H9 (cell line): ENCODE results near the gene NECAB3. TPM values are rescaled to one million over a fixed set of nuclear protein-coding genes. Genes with fewer than 3 reads are reported as not detected.
A peak's percentile ranks its signal among the peaks of the same experiment; 100 is the strongest.

ENCODE experiments used
- DNase-seq: peaks from one replicate; pipeline ENCODE4 v3.0.0-alpha.2; 2017
- H2AFZ ChIP-seq: one replicate; pipeline ENCODE4 v1.6.1; 2013; ENCODE audit warnings: mild to moderate bottlenecking, low read length, control low read depth, moderate library complexity
- H2AK5ac ChIP-seq: 2 replicates; pipeline ENCODE4 v1.6.1; 2013; ENCODE audit warnings: low read length, control low read depth, mixed read lengths; ENCODE audit not compliant: insufficient read length
- H2BK120ac ChIP-seq: one replicate; pipeline ENCODE4 v1.6.1; 2013; ENCODE audit warnings: low read depth, mild to moderate bottlenecking, low read length, control low read depth, inconsistent platforms; ENCODE audit not compliant: poor library complexity, severe bottlenecking
- H2BK12ac ChIP-seq: 2 replicates; pipeline ENCODE4 v1.6.1; 2013; ENCODE audit warnings: low read length, control low read depth, mixed read lengths, low read depth; ENCODE audit not compliant: insufficient read length
- H2BK15ac ChIP-seq: 2 replicates; pipeline ENCODE4 v1.6.1; 2013; ENCODE audit warnings: low read depth, low read length, control low read depth
- H2BK20ac ChIP-seq: one replicate; pipeline ENCODE4 v1.6.1; 2013; ENCODE audit warnings: low read depth, mild to moderate bottlenecking, low read length, control low read depth, inconsistent platforms; ENCODE audit not compliant: poor library complexity, severe bottlenecking
- H2BK5ac ChIP-seq: 2 replicates; pipeline ENCODE4 v1.6.1; 2013; ENCODE audit warnings: low read length, control low read depth, mixed read lengths; ENCODE audit not compliant: insufficient read length
- H3K14ac ChIP-seq: 2 replicates; pipeline ENCODE4 v1.6.1; 2013; ENCODE audit warnings: low read length, control low read depth; ENCODE audit not compliant: insufficient read depth
- H3K18ac ChIP-seq: 2 replicates; pipeline ENCODE4 v1.6.1; 2013; ENCODE audit warnings: low read depth, mild to moderate bottlenecking, mixed read lengths, low read length, control low read depth; ENCODE audit not compliant: insufficient read length
- H3K23ac ChIP-seq: 2 replicates; pipeline ENCODE4 v1.6.1; 2013; ENCODE audit warnings: low read length, control low read depth, mixed read lengths, low read depth; ENCODE audit not compliant: insufficient read length
- H3K23me2 ChIP-seq: 2 replicates; pipeline ENCODE4 v1.6.1; 2013; ENCODE audit warnings: low read depth, mild to moderate bottlenecking, mixed read lengths, low read length, control low read depth; ENCODE audit not compliant: insufficient read length, poor library complexity, severe bottlenecking
- H3K27ac ChIP-seq: 2 replicates; pipeline ENCODE4 v1.5.1; 2013; ENCODE audit warnings: low read length, control low read depth, mixed read lengths, low read depth; ENCODE audit not compliant: insufficient read length
- H3K27me3 ChIP-seq: 2 replicates; pipeline ENCODE4 v1.6.1; 2013; ENCODE audit warnings: low read length, control low read depth, inconsistent platforms; ENCODE audit not compliant: insufficient read depth
- H3K4ac ChIP-seq: 2 replicates; pipeline ENCODE4 v1.6.1; 2013; ENCODE audit warnings: low read depth, mild to moderate bottlenecking, control low read depth, inconsistent platforms, low read length, moderate library complexity
- H3K4me1 ChIP-seq: 2 replicates; pipeline ENCODE4 v1.6.1; 2013; ENCODE audit warnings: low read length, control low read depth, inconsistent platforms; ENCODE audit not compliant: insufficient read depth
- H3K4me2 ChIP-seq: 2 replicates; pipeline ENCODE4 v1.6.1; 2013; ENCODE audit warnings: low read length, control low read depth, mixed read lengths; ENCODE audit not compliant: insufficient read length, insufficient read depth
- H3K56ac ChIP-seq: 2 replicates; pipeline ENCODE4 v1.6.1; 2013; ENCODE audit warnings: low read depth, mild to moderate bottlenecking, mixed read lengths, low read length, control low read depth; ENCODE audit not compliant: insufficient read length
- H3K79me1 ChIP-seq: 2 replicates; pipeline ENCODE4 v1.6.1; 2013; ENCODE audit warnings: low read depth, mild to moderate bottlenecking, moderate library complexity, low read length, control low read depth, inconsistent platforms; ENCODE audit not compliant: insufficient read depth, poor library complexity, severe bottlenecking
- H3K79me2 ChIP-seq: 2 replicates; pipeline ENCODE4 v1.6.1; 2013; ENCODE audit warnings: low read length, control low read depth, inconsistent platforms; ENCODE audit not compliant: insufficient read depth
- H3K9ac ChIP-seq: 2 replicates; pipeline ENCODE4 v1.6.1; 2013; ENCODE audit warnings: low read length, control low read depth, mixed read lengths; ENCODE audit not compliant: insufficient read length; ENCODE audit errors: extremely low read depth
- H3K9me3 ChIP-seq: one replicate; pipeline ENCODE4 v1.6.1; 2013; ENCODE audit warnings: low read depth, low read length, inconsistent platforms; ENCODE audit not compliant: control insufficient read depth
- H3T11ph ChIP-seq: one replicate; pipeline ENCODE4 v1.6.1; 2013; ENCODE audit warnings: mild to moderate bottlenecking, low read length, control low read depth, inconsistent platforms
- H4K20me1 ChIP-seq: one replicate; pipeline ENCODE4 v1.6.1; 2013; ENCODE audit not compliant: control insufficient read depth, insufficient read length, insufficient read depth
- H4K5ac ChIP-seq: 2 replicates; pipeline ENCODE4 v1.6.1; 2013; ENCODE audit warnings: low read depth, mild to moderate bottlenecking, mixed read lengths, low read length, control low read depth; ENCODE audit not compliant: insufficient read length
- H4K8ac ChIP-seq: replicated peaks from 2 replicates; pipeline ENCODE4 v1.6.1; 2013; ENCODE audit warnings: low read length, control low read depth, mixed read lengths, low read depth; ENCODE audit not compliant: insufficient read length
- H4K91ac ChIP-seq: 2 replicates; pipeline ENCODE4 v1.6.1; 2013; ENCODE audit warnings: low read depth, mild to moderate bottlenecking, moderate library complexity, mixed read lengths, low read length, control low read depth; ENCODE audit not compliant: insufficient read length
- H3K27ac Mint-ChIP-seq, 3 experiments: 2 replicates in 2 of 3; 3 replicates in 1 of 3; pipeline ENCODE4 v1.8.0; 2020 to 2021; ENCODE audit warnings: mixed read lengths in 3 of 3, mild to moderate bottlenecking in 1 of 3, moderate library complexity in 1 of 3
- H3K27me3 Mint-ChIP-seq: 2 replicates; pipeline ENCODE4 v1.8.0; 2021; ENCODE audit warnings: low read depth, mild to moderate bottlenecking, moderate library complexity, mixed read lengths
- H3K36me3 Mint-ChIP-seq, 3 experiments: 2 replicates in 2 of 3; 3 replicates in 1 of 3; pipeline ENCODE4 v1.8.0; 2020 to 2021; ENCODE audit warnings: low read depth in 3 of 3, mixed read lengths in 3 of 3; ENCODE audit not compliant: insufficient read depth in 1 of 3
- H3K4me1 Mint-ChIP-seq, 2 experiments: 2 replicates each; pipeline ENCODE4 v1.8.0; 2020; ENCODE audit warnings: mixed read lengths in 2 of 2
- H3K4me3 Mint-ChIP-seq, 2 experiments: 2 replicates in 1 of 2; 3 replicates in 1 of 2; pipeline ENCODE4 v1.8.0; 2020 to 2021; ENCODE audit warnings: mild to moderate bottlenecking in 2 of 2, mixed read lengths in 2 of 2, moderate library complexity in 1 of 2
- H3K9me3 Mint-ChIP-seq, 2 experiments: 2 replicates in 1 of 2; 3 replicates in 1 of 2; pipeline ENCODE4 v1.8.0; 2020; ENCODE audit warnings: mild to moderate bottlenecking in 2 of 2, mixed read lengths in 2 of 2, moderate library complexity in 1 of 2
- WGBS: extraction: QIAGEN DNeasy Blood & Tissue Kit; methylation state at CpG from one replicate; pipeline ENCODE4 v1.1.7; 2013; ENCODE audit warnings: missing lambda C conversion rate, low lambda C conversion rate, mixed read lengths; ENCODE audit not compliant: insufficient read length; ENCODE audit errors: extremely low coverage; 5-methylcytosine and 5-hydroxymethylcytosine counted together
- total RNA-seq: library from RNA; stranded (reverse); gene quantifications from 2 replicates; pipeline ENCODE4 v1.2.1, GENCODE V29; 2021
- TF ChIP-seq, protein P1 (sequence below): fragments of 200-600 bp; sonication (generic); conservative IDR thresholded peaks from 3 replicates; pipeline ENCODE4 v1.8.0; 2021; ENCODE audit warnings: antibody characterized with exemption, mild to moderate bottlenecking

The NECAB3 gene
- total RNA-seq, 1 experiment from 2014 or later: 57.7 TPM

DNA sequence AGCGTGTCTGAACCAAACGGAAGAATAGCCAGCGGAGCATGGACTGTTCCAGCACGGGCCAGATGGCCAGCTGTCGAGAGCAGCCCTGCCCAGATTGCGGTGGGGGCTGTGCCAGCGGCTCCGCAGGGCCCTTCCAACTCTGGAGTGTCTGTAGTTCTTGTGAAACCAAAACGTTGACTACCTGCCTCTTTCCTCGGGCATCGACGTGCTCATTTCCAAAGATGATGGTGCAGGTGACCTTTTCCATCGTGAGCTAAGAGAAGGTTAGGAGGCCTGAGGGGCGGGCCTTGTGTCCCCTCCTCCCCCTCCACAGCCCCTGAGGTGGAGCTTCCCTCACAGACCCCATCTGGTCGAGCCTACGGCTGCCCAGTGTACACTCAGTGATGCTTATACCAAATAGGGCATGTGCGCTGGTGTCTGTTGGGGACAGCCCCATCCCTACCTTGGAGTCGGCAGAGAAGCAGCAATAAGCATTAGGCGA, 25.0 kb downstream of the NECAB3 start:
- no peak overlapping the region for H2BK120ac ChIP-seq
- peaks cover 23 to 26% of the 10 kb centered on the region in 2 experiments for H3K4me1 Mint-ChIP-seq
- no peaks in the 10 kb centered on the region for H3K27me3 ChIP-seq
- H3K9ac ChIP-seq: no peak overlapping the region
- no peaks in the 10 kb centered on the region for H3K79me2 ChIP-seq
- H3K79me1 ChIP-seq: no peaks in the 10 kb centered on the region
- no peak overlapping the region for H4K8ac ChIP-seq
- no peak overlapping the region for H3K23ac ChIP-seq
- H4K20me1 ChIP-seq: no peaks in the 10 kb centered on the region
- H3K36me3 Mint-ChIP-seq: peaks cover 13 to 21% (median 20%) of the 10 kb centered on the region in 3 experiments; a peak in 6 of 7 replicates
- H2BK5ac ChIP-seq: no peak overlapping the region
- H2BK20ac ChIP-seq: no peak overlapping the region
- H2BK12ac ChIP-seq: no peak overlapping the region
- no peak overlapping the region for H2AFZ ChIP-seq
- no peak overlapping the region for H2BK15ac ChIP-seq
- DNase-seq: no peak
- H3K14ac ChIP-seq: no peak overlapping the region
- no peak overlapping the region for H3K56ac ChIP-seq
- no peaks in the 10 kb centered on the region; the same call in 1 of the 2 replicates for H3K27me3 Mint-ChIP-seq
- H3K27ac ChIP-seq: no peak overlapping the region
- TF ChIP-seq, protein P1, sequence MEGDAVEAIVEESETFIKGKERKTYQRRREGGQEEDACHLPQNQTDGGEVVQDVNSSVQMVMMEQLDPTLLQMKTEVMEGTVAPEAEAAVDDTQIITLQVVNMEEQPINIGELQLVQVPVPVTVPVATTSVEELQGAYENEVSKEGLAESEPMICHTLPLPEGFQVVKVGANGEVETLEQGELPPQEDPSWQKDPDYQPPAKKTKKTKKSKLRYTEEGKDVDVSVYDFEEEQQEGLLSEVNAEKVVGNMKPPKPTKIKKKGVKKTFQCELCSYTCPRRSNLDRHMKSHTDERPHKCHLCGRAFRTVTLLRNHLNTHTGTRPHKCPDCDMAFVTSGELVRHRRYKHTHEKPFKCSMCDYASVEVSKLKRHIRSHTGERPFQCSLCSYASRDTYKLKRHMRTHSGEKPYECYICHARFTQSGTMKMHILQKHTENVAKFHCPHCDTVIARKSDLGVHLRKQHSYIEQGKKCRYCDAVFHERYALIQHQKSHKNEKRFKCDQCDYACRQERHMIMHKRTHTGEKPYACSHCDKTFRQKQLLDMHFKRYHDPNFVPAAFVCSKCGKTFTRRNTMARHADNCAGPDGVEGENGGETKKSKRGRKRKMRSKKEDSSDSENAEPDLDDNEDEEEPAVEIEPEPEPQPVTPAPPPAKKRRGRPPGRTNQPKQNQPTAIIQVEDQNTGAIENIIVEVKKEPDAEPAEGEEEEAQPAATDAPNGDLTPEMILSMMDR: no peak
- H4K5ac ChIP-seq: no peak overlapping the region
- H3T11ph ChIP-seq: no peak overlapping the region
- H3K4me1 ChIP-seq: no peaks in the 10 kb centered on the region
- no peak overlapping the region for H3K18ac ChIP-seq
- no peak overlapping the region for H4K91ac ChIP-seq
- H3K9me3 ChIP-seq: no peaks in the 10 kb centered on the region
- no peak overlapping the region for H3K4ac ChIP-seq
- no peaks in the 10 kb centered on the region for H3K9me3 Mint-ChIP-seq
- no peak overlapping the region for H3K4me2 ChIP-seq
- no CpG with 5 or more reads among the region's 19 CpGs for WGBS
- no peak overlapping the region for H2AK5ac ChIP-seq
- H3K4me3 Mint-ChIP-seq: no peak overlapping the region
- peak overlapping the region in 1 of 3 experiments; percentile 44; a peak in 1 of 7 replicates for H3K27ac Mint-ChIP-seq
- no peaks in the 10 kb centered on the region for H3K23me2 ChIP-seq
